OCI-M1 (cell line): Measurements from ENCODE around the gene SLC39A7.
A peak's percentile ranks its signal among the peaks of the same experiment; 100 is the strongest.

Experiments used
- DNase-seq: peaks from one replicate; lab custom pipeline; 2025; lab: John Stamatoyannopoulos, UW

Gene SLC39A7

DNA sequence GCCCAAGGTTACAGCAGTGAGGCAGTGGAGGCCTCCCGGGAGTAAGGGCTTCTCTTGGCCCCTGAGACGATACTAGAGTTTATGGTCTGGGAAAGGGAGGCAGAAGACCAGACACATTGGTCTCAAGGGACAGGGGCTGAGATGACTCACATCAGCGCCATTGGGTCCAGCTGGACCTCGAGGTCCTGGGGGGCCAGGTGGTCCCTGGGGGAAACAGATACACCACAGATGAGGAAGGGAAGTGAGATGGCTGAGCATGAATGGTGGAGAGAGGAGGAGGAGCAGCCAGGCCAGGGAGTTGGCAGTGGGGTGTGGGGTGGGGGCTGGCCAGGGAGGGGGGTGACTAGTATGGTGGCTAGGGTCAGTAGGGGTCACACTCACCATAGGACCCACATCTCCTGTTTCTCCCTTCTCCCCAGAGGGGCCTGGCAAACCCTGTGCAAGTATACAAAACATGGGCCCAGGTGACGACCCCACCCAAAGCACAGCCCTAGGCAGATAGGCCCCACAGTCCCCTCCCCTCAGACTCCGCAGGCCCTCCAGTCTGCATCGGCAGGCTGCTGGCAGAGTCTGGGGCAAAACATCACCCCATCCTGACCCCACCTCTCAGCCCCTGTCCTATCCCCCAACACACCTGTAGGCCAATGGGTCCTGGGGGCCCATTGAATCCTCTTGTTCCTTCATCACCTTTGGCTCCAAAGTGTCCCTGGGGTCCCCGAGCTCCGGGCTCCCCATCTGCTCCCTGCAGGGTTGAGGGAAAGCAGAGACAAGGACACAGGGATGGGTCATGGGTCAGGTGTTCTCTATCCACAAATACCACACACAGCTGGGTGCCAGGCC, 30.3 kb upstream of the SLC39A7 start:
- DNase-seq, result no peak

DNA sequence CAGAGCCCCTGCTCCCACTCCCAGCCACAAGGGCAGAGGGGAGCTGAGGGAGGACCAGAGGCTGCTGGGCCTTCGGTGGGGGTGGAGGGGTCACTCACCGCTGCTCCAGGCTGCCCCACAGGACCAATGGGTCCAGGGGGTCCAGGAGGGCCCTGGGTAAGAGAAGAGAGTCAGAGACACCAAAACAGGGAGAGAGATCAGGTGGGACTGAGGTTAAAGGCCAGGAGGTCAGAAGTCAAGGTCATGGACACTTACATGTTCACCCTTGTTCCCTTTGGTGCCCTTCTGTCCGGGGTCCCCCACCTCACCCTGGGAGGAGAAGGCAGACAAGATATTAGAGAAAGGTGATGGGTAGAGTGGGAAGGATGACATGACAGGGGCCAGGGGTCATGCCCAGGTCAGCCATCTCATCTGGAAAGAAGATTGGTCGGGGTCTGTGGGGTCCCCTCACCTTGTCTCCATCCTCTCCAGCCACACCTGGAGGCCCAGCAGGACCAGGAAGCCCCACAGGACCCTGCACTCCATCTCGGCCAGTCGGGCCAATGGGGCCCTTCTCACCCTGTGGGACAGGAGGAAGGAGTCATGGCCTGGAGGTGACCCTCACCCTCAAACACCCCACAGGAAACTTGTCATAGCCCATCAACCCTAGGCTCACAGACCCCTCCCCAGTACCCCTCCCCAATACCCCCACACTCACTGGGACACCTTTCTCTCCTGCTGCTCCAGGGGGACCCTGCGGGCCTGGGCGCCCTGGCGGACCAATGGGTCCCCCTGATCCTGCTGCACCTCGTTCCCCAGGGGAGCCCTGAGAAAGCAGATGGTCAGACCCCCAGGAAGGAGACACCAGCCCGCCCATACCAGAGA, 29.4 kb upstream of the SLC39A7 start:
- no peak for DNase-seq

DNA sequence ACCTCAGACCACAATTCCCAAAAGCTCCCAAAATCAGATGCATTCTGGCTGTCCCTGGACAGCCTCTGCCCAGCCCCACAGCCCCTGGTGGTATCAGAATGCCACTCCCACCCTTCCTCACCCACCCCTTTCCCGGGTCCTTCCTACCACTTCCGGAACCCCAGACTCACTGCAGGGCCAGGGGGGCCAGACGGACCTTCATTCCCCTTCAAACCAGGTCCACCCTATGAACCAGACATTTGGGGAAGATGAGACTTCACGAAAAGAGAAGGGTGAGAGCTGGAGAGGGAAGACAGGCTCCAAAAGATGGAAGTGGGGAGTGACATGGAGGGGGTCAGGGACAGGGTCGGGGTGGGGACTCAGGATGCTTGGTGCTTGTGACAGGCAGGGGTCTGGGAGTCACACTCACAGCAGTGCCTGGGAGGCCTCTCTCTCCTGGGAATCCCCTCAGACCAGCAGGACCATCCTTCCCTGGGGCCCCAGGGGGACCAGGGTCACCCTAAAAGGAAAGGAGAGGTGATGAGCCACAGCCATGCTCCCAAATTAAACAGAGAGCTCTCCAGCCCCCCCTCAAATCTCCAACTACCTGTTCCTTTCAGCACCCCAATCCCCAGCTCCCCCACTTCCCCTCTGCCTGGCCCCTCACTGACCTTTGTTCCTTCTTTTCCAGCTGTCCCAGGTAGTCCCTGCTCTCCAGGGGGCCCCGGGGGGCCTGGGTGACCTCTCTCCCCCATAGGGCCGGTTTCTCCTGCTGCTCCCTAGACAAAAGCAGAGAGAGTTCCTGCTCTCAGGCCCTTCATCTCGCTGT, 28.6 kb upstream of the SLC39A7 start:
- DNase-seq, result no peak

DNA sequence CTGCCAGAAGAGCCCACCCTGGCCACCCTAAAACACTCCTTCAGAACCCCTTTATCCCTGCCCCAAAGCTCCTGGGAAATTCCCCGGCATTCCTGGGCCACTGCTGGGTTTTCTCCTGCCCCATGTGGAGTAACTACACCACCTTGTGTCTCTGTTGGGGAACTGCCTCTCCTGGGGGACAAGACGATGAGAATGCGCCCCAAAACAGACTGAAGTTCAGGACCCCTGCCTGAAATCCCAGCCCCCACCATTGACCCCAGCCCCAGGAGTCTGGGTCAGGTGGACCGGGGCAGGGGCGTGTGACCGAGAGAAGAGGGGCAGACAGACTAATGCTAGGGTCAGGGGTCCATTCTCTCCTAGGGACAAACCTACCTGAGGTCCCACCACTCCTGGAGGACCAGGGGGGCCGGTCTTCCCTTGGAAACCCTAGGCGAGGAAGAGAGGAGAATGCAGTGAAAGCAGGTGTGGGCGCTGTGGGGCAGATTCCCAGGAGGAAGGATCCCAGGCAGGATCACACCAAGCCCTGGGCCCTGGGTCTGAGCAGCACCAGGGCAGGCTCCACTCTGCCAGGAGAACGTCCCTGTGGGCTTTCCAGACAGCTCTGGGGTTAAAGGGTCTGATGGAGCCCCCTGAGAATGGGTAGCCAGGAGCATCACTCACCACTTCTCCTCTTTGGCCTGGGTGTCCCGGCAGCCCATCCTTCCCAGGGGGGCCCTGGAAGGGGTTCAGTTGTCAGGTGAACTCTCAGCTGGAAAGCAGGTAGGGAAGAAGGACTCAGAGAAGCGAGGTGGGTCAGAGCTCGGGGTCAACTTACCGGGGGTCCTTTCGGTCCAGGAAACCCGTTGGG, 27.8 kb upstream of the SLC39A7 start:
- DNase-seq, result peak; percentile 33

DNA sequence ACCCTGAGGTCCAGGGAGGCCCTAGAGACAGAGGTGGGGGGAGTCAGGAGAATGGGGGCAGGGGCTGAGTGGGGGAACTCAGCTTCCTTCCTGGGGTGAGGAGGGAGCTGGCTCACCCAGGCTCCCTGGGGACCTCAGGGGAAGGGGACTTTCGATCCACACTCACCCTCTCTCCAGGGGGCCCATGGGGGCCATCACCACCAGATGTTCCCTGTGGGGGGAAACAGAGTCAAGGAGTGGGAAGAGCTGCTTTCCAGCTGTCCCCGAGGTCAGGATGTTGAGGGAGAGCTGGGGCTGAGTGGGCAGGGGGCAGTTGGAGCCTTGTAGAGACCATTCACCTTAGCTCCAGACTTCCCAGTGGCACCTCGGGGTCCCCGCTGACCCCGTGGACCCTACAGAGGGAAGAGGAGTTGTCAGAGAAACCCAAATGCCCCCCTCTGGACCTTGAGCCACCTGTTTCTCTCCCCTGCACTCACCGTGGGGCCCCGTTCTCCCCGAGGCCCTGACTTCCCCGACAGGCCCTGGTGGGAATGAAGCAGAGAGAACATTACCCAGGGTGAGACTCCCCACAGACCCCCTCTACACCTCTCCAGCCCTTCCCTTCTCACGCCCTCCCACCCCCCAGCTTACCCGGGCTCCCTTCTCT, 27.0 kb upstream of the SLC39A7 start:
- DNase-seq, result no peak

DNA sequence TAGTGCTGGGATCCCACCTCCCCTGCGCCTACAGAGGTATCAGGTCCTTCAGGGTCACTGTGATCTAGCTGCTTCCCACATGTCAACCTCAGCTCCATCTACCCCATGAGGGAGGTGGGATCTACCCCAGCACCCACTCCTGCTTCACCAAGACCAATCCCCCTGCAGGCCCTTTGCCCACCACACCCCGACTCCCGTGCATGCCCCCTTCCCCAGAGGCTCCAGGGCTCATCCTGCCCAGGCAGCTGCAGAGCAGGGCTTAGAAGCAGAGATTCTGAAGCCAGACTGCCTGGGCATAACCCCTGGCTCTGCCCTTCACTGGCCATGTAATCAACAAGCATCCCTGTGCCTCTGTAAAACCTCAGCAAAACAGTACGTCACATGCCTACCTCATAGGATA, 25.9 kb upstream of the SLC39A7 start:
- DNase-seq, result no peak

DNA sequence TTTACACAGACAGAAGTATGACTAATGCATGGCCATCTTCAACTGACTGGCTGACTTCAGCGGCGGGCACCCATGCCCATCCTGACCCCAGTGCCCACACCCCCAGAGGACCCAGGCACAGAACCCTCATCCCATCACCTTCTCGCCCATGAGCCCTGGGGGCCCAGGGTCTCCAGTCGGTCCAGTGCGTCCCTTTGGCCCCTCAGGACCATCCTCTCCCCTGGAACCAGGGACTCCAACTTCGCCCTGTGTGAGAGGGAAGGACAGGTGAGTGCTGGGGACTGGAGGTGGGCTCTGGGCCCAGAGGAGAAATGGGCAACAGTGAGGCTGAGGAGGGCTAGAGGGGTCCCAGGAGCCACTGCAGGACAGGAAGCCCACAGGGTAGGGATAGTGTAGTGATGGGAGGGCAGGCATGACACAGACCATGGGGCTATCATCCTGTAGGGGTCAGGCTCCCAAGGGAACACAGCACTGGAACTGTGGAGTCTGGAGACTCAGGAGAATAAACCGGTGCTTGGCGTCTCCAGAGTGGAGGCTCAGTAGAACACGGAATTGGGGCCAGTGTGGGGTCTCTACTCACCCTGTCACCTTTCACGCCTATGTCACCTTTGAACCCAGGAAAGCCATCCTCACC, 25.1 kb upstream of the SLC39A7 start:
- DNase-seq, result no peak

DNA sequence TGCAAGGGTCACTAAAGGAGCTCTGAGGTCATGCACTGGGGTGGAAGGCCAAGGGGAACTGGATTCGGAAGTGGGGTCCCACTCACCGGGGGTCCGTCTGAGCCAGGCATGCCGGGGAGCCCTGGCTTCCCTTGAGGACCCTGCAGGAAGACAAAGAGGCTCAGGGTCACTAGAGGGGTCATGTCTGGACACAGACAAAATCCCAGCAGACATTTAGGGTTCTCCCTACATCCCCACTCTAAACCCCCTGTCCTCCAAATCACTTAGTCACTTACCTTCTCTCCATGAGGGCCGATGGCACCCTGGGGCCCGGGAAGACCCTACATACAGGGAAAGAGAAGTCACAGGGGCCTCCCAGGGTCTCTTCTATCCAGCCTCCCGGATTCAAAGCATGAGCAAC, 23.8 kb upstream of the SLC39A7 start:
- no peak for DNase-seq

DNA sequence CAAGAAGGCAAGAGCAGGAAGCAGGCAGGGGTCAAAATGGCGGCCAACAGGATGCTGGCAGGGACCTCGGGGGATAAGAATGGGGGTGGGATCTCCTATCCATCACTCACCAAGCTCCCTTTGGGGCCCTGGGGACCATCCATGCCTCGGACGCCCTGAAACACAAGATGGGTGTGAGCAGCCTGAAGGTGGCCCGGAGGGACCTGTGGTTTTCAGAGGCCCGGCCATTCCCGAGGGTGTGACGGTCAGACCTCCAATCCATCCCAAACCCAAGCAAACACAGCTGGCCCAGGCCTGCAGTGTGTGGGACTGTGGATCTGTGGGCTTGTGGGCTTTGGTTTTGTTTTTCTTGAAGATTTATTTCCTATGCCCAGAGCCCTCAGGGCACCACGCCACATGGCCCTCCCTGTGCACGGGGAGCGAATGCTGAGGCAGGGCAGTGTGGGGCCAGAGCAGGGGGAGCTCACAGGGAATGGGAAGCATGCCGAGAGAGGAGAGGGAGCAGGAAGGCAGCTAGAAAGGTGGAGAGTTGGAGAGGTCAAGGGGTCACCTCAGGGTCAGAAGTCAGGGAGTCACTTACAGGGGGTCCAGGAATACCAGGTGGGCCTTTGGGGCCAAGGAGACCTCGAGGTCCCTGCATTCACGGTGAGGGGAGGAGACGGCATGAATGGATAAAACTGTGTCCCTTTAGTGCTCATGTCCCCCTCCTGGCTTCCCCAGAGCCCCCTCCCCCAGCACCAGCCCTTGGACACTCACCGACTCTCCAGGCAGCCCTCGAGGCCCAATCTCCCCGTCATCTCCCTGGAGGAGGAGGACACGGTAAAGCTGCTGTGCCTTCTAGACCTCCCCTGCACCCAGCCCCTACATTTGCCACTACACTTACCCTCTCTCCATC, 22.9 kb upstream of the SLC39A7 start:
- DNase-seq, result no peak

DNA sequence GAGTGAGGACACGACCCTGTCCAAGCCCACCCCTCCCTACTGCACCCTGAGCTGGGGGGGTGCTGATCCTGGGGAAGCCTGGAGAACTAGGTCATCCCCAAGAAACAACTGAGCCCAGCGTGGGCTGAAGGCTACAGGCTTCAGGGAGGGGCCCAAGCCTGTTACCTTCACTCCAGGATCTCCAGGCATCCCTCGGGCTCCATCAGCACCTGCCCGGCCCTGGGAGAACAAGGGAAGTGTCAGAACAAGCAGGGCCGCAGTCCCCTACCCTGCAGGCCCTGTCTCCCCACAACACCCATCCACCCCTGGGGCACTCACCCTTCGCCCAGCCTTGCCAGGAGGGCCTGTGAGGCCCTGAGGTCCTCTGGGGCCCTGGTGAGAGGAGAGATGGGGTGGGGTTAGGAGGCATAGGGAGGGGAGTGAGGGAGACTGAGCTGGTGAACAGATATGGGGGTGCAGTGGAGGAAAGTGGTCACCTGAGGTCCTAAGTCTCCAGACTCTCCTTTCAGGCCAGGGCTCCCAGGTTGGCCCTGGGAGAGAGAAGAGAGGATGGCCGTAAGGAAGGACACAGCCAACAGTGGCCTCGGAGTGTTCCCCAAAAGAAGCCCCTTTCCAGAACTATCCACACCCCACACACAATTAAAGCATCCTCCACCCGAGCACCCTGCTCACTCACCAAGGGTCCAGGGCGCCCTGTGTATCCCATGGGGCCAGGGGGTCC, 21.8 kb upstream of the SLC39A7 start:
- DNase-seq, result no peak

DNA sequence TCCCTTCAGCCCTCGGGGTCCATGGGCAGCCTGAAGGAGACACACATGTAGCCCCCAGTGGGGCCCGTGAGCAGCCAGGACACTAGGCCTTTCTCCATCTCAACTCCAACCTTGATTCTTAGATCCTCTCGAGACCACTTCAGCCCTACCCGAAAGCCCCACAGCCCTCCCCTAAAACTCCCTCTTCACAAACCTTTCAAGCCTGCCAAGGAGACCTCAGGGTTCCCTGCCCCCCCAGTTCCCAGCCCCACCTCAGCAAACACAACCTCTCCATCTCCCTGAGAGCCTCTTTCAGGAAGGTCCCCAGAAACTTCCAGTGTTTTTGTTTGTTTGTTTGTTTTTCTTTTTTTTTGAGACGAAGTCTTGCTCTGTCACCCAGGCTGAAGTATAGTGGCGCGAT, 19.5 kb upstream of the SLC39A7 start:
- DNase-seq, result no peak

DNA sequence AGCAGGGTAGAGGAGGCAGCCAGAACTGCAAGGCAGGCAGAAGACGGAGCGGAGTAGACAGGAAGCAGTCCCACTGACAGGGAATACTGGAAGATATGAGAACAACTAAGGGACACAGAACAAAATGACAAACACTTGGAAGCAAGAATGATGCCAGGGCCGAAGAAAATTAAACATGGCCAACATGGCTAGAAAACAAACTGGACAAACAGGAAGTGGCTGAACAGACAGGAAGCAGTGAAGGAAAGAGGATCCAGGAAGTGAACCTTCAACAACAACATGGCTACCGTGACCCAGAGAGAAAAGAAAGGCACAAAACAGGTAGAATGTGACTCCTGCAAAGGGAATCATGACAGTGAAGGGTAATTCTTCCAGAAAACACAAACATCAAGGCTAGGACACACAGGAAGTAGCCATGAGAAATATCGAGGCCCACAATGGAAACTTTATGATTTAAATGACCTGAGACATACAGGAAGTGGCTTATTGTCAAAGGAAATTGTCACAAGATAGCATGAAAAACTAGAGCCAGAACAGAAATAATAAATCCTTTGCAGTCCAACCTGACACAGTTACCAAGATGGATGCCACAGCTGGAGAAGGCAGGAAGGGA, 17.5 kb upstream of the SLC39A7 start:
- peak; percentile 35 for DNase-seq

DNA sequence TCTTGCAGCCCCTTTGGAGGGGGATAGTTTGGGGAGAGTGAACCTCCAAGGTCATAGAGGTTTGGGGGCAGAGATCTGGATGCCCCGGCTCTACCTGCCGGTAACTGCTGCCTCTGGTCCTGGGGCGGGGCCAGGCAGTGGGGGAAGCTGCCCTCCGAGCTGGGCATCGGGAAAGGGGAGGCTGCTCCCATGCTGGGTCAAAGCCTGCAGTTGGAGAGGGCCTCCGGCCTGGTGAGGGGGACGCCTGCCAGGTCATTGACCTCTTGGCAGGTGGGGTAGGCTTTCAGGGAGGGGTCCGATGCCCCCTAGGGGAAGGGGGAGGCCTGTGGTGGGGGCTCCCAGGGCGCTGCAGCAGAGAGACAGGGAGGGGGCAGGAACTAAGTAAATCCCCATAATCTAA, 15.5 kb upstream of the SLC39A7 start:
- no peak for DNase-seq

DNA sequence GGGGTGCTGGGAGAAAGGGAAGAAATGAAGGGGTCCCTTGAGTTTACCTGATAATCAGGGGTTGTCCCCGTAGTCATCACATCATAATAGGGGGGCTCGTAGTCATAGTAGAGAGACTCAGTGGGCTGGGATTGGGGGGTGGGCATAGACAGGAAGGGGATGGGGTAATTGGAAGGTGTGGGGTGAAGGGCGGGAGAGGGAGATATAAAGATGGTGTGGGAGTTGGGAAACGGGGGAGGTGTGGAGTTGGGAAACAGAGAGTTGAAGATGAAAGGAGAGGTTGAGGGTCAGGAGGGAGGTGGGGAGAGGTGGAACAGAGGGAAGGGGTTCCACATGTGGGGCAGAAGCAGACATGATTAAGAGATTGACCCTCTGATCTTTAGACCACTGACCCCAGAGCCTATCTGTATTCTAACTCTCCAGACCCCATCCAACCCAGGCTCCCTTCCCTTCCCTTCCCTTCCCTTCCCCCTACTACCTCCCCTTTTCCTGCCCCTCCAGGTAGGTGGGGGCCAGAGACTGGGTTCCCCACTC, 14.9 kb upstream of the SLC39A7 start:
- DNase-seq, result no peak

DNA sequence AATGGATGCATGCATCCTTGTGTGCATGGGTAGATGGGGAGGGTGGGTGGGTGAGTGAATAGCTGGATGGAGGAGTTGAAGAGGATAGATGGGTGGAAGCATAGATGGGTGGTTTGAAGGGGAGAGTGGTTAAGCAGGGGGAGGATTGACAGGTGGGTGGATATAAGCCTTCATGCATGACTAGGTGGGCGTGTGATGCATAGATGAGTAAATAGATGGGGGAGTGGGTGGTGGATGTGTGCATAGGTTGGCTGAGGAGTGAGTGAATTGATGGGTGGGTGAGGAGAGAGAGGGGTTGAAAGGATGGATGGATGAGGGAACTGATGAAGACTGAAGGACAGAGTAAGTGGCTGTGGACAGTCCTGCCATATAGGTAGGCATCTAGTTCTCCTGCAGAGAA, 12.9 kb upstream of the SLC39A7 start:
- DNase-seq, result no peak

DNA sequence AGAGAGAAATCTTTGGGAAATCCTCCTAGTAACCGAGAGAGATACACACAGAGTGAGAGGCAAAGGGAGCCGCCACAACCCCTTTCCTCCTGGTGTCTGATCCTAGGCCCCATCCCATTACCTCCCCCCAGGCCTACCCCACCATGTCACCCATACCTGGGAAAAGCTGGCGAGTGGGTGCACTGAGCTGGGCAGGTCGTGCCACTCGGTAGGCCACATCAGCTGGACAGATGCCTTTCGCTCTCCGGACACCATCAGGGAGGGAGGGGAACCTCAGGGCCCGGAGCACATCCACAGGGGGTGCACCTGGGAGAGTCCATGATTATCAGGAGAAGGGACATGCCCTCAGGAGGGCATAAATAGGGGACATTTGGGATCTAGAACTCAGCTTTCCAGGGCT, 11.5 kb upstream of the SLC39A7 start:
- no peak for DNase-seq

DNA sequence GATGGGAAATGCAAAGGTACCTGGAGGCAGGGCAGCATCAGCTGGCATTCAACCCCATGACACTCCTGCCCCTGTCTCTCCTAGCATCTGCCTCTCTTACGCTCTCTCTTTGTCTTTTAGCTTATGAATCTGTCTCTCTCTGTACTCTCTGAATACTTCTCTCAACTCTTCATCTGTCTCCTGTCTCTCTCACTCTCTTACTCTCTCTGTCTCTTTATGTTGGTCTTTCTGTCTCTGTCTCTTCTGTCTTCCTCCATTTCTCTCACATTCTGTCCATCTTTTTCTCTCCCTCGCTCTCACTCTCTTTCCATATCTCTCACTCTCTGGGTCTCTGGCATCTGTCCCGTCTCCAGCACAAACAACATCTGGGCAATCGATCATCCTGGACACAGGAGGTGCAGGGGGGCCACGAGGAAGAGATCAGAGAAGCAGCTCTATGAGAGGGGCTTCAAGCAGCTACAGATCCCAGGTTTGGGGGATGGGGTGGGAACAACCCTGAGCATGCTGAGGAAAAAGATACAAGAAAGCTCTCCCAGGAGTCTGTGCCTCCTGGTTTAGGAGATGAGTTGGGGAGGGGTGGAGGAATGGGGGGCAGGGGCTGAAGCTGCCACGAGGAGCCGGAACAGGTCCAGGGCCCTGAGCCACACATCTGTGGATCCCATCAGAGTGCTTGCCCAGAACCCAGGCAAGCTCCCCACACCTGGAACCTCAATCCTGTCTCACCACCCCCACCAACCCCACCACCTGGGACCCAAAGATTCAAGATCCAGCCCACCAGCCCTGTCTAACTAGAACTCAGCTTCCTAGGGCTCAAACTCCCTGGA, 10.8 kb upstream of the SLC39A7 start:
- no peak for DNase-seq
